HG03025 (cell line): ENCODE measurements around the gene CLDN5.

ENCODE experiments used
- ATAC-seq: cut with Tn5 transposase; IDR thresholded peaks from one replicate; pipeline ENCODE4 v1.9.1; 2021; ENCODE audit warnings: mild to moderate bottlenecking, moderate library complexity; ENCODE audit not compliant: unreplicated experiment, low FRiP score

The CLDN5 gene

GRCh38 chr22:19523240-19524169, 705 bp downstream of the CLDN5 start:
- ATAC-seq = no peak

GRCh38 chr22:19522881-19523239, 1.4 kb downstream of the CLDN5 start:
- no peak for ATAC-seq

GRCh38 chr22:19522190-19522880, 1.9 kb downstream of the CLDN5 start:
- ATAC-seq = no peak

- ATAC-seq = no peak
These were observed 3.5 kb downstream of the CLDN5 start for GRCh38 chr22:19520566-19521305.

- no peak for ATAC-seq
These were observed 4.2 kb downstream of the CLDN5 start for GRCh38 chr22:19520007-19520406.

- ATAC-seq = no peak
These were observed 4.9 kb downstream of the CLDN5 start for GRCh38 chr22:19519041-19519926.

GRCh38 chr22:19518635-19519034, 5.6 kb downstream of the CLDN5 start:
- ATAC-seq = no peak

- no peak for ATAC-seq
These were observed 6.1 kb downstream of the CLDN5 start for GRCh38 chr22:19517919-19518611.

GRCh38 chr22:19517171-19517500, 7.1 kb downstream of the CLDN5 start:
- ATAC-seq = no peak

- no peak for ATAC-seq
These were observed 7.6 kb downstream of the CLDN5 start for GRCh38 chr22:19516378-19517170.

- ATAC-seq = no peak
These were observed 8.4 kb downstream of the CLDN5 start for GRCh38 chr22:19515654-19516377.

GRCh38 chr22:19514831-19515565, 9.2 kb downstream of the CLDN5 start:
- ATAC-seq = no peak

- ATAC-seq = no peak
These were observed 10.4 kb downstream of the CLDN5 start for GRCh38 chr22:19513823-19514222.

- no peak for ATAC-seq
These were observed 13.3 kb downstream of the CLDN5 start for GRCh38 chr22:19510919-19511341.

- ATAC-seq = no peak
These were observed 14.3 kb downstream of the CLDN5 start for GRCh38 chr22:19509923-19510322.

GRCh38 chr22:19509191-19509590, 15.0 kb downstream of the CLDN5 start:
- no peak for ATAC-seq

- no peak for ATAC-seq
These were observed 16.0 kb downstream of the CLDN5 start for GRCh38 chr22:19508024-19508776.
